Right lobe of liver (tissue), 4 donors: ENCODE results near the gene HLA-DPA1.

Source experiments
- POLR2A ChIP-seq: fragments of 450-650 bp; IDR thresholded peaks from one replicate; pipeline ENCODE4 v1.6.1; 2017; ENCODE audit warnings: antibody characterized with exemption, mild to moderate bottlenecking
- TF ChIP-seq, protein P1 (sequence below), 4 donors: fragments of 200-600 bp in 3 of 4; fragments of 450-650 bp in 1 of 4; IDR thresholded peaks; one replicate each; pipeline versions ENCODE4 v1.5.1 to v1.8.0; 2016 to 2022; ENCODE audit warnings: antibody characterized with exemption in 4 of 4, mild to moderate bottlenecking in 2 of 4
- donor health status: DM: no; HTN: no; CAD: no.
- donor health status: DM: no; HTN: no; CAD: no.
- donor health status: DM: no; HTN: yes; CAD: no.

DNA sequence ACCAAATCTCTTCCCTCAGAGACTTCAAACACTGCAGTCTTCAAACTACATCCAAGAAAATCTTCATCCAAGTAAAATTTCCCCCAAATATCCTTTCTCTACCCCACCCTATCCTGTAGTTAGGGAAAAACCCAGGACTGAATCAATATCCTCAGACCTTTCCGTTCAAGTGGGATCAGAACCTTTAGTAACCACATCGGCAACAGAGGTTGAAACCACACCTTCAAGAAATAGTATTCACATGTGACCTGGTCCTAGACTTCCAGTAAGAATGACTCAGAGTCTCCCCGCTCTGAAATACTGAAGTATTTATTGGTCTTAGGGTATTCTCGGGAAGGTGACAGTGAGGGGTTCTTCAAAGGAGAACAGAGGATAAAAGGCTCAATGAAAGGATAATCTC, 8.7 kb downstream of the HLA-DPA1 start:
- TF ChIP-seq, protein P1, sequence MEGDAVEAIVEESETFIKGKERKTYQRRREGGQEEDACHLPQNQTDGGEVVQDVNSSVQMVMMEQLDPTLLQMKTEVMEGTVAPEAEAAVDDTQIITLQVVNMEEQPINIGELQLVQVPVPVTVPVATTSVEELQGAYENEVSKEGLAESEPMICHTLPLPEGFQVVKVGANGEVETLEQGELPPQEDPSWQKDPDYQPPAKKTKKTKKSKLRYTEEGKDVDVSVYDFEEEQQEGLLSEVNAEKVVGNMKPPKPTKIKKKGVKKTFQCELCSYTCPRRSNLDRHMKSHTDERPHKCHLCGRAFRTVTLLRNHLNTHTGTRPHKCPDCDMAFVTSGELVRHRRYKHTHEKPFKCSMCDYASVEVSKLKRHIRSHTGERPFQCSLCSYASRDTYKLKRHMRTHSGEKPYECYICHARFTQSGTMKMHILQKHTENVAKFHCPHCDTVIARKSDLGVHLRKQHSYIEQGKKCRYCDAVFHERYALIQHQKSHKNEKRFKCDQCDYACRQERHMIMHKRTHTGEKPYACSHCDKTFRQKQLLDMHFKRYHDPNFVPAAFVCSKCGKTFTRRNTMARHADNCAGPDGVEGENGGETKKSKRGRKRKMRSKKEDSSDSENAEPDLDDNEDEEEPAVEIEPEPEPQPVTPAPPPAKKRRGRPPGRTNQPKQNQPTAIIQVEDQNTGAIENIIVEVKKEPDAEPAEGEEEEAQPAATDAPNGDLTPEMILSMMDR (IDR thresholded peaks at IDR 0.05): no peak
- no peak for TF ChIP-seq POLR2A
